Measurements from ENCODE around the gene ENPP7.

GRCh38 chr17:79789943-79790804 is 59.4 kb downstream of the ENPP7 start:
- no peak for TF ChIP-seq ZNF274 (IDR thresholded peaks at IDR 0.05; ENCODE audit: low read depth, low read length)
- no peak for TF ChIP-seq YY1 (IDR thresholded peaks at IDR 0.05; ENCODE audit: insufficient read depth, insufficient read length)
